ENCODE results near the gene TIMP3. TPM values are rescaled to one million over a fixed set of nuclear protein-coding genes. Genes with fewer than 3 reads are reported as not detected.
A peak's percentile ranks its signal among the peaks of the same experiment; 100 is the strongest.

The TIMP3 gene
- total RNA-seq, 1 experiment from 2014 or later: 41.0 TPM

GRCh38 chr22:32828561-32828960 is 27.1 kb downstream of the TIMP3 start:
- no peak for DNase-seq (ENCODE audit: low read depth)

GRCh38 chr22:32829451-32829851 is 27.9 kb downstream of the TIMP3 start:
- no peak for DNase-seq (ENCODE audit: low read depth)

GRCh38 chr22:32830473-32830872 is 29.0 kb downstream of the TIMP3 start:
- DNase-seq (ENCODE audit: low read depth): no peak

GRCh38 chr22:32830957-32831356 is 29.5 kb downstream of the TIMP3 start:
- no peak for DNase-seq (ENCODE audit: low read depth)

GRCh38 chr22:32831584-32831983 is 30.1 kb downstream of the TIMP3 start:
- DNase-seq (ENCODE audit: low read depth): no peak

- DNase-seq (ENCODE audit: low read depth): no peak
Observed at GRCh38 chr22:32832174-32832573, 30.7 kb downstream of the TIMP3 start.

GRCh38 chr22:32836280-32837123 is 35.0 kb downstream of the TIMP3 start:
- peak; percentile 12 for DNase-seq (ENCODE audit: low read depth)

GRCh38 chr22:32837142-32837541 is 35.6 kb downstream of the TIMP3 start:
- DNase-seq (ENCODE audit: low read depth): no peak

GRCh38 chr22:32837803-32838202 is 36.3 kb downstream of the TIMP3 start:
- DNase-seq (ENCODE audit: low read depth): no peak

GRCh38 chr22:32839831-32840584 is 38.5 kb downstream of the TIMP3 start:
- no peak for DNase-seq (ENCODE audit: low read depth)

- no peak for DNase-seq (ENCODE audit: low read depth)
Observed at GRCh38 chr22:32841175-32841574, 39.7 kb downstream of the TIMP3 start.

GRCh38 chr22:32842486-32842885 is 41.0 kb downstream of the TIMP3 start:
- DNase-seq (ENCODE audit: low read depth): peak; percentile 17

GRCh38 chr22:32843300-32843699 is 41.8 kb downstream of the TIMP3 start:
- no peak for DNase-seq (ENCODE audit: low read depth)

GRCh38 chr22:32844251-32844650 is 42.7 kb downstream of the TIMP3 start:
- no peak for DNase-seq (ENCODE audit: low read depth)

- no peak for DNase-seq (ENCODE audit: low read depth)
Observed at GRCh38 chr22:32846780-32847491, 45.4 kb downstream of the TIMP3 start.

- DNase-seq (ENCODE audit: low read depth): no peak
Observed at GRCh38 chr22:32848226-32848625, 46.7 kb downstream of the TIMP3 start.

- DNase-seq (ENCODE audit: low read depth): no peak
Observed at GRCh38 chr22:32849501-32849900, 48.0 kb downstream of the TIMP3 start.

- no peak for DNase-seq (ENCODE audit: low read depth)
Observed at GRCh38 chr22:32850157-32850556, 48.7 kb downstream of the TIMP3 start.

GRCh38 chr22:32850591-32851517 is 49.3 kb downstream of the TIMP3 start:
- no peak for DNase-seq (ENCODE audit: low read depth)

GRCh38 chr22:32852395-32853251 is 51.1 kb downstream of the TIMP3 start:
- DNase-seq (ENCODE audit: low read depth): no peak
